ENCODE results near the gene KRTAP1-4. TPM values are rescaled to one million over a fixed set of nuclear protein-coding genes. Genes with fewer than 3 reads are reported as not detected.
"Not testable (repeated sequence)": the region's sequence is repeated elsewhere in the genome, so short reads cannot be mapped to it uniquely, and the experiment has no call there.

The KRTAP1-4 gene
- not detected in 2 replicates for total RNA-seq (2014; rRNA removed; shearing (Covaris generic))
- polyA plus RNA-seq (2015; cell fraction: cytosol; rRNA removed), result not detected in 2 replicates
- not detected in 2 replicates for polyA plus RNA-seq (2015; cell fraction: nucleus; rRNA removed)

GRCh38 chr17:41029633-41030245, at the start of gene KRTAP1-4:
KRTAP1-4 (minus strand) TSS chr17:41030195; CDS start chr17:41030078, 117 bp downstream.
- no peak for DNase-seq (ENCODE audit: low read depth)

- DNase-seq (ENCODE audit: low read depth), result no peak
Measured at GRCh38 chr17:41076788-41077187, 46.8 kb upstream of the KRTAP1-4 start.

- no peak for DNase-seq (ENCODE audit: low read depth)
Measured at GRCh38 chr17:41073676-41074075, 43.7 kb upstream of the KRTAP1-4 start.

GRCh38 chr17:41071606-41072360, 41.8 kb upstream of the KRTAP1-4 start:
- no peak for DNase-seq (ENCODE audit: low read depth)

- no peak for DNase-seq (ENCODE audit: low read depth)
Measured at GRCh38 chr17:41069031-41069430, 39.0 kb upstream of the KRTAP1-4 start.

GRCh38 chr17:41067281-41067680, 37.3 kb upstream of the KRTAP1-4 start:
- no peak for DNase-seq (ENCODE audit: low read depth)

GRCh38 chr17:41065829-41066624, 36.0 kb upstream of the KRTAP1-4 start, which contains the start of gene KRTAP2-4:
KRTAP2-4 (minus strand) TSS chr17:41065879; CDS start chr17:41065845, 34 bp downstream.
- peak; percentile 95 for DNase-seq (ENCODE audit: low read depth)

GRCh38 chr17:41065016-41065689, 35.2 kb upstream of the KRTAP1-4 start:
- DNase-seq (ENCODE audit: low read depth), result not testable (repeated sequence)

GRCh38 chr17:41064301-41064700, 34.3 kb upstream of the KRTAP1-4 start:
- no peak for DNase-seq (ENCODE audit: low read depth)

- no peak for DNase-seq (ENCODE audit: low read depth)
Measured at GRCh38 chr17:41063449-41063848, 33.5 kb upstream of the KRTAP1-4 start.

GRCh38 chr17:41061964-41062363, 32.0 kb upstream of the KRTAP1-4 start:
- peak; percentile 80 for DNase-seq (ENCODE audit: low read depth)

- peak; percentile 86 for DNase-seq (ENCODE audit: low read depth)
Measured at GRCh38 chr17:41060052-41060604, 30.1 kb upstream of the KRTAP1-4 start, which contains the start of gene KRTAP2-3. KRTAP2-3 (minus strand) TSS chr17:41060114; CDS start chr17:41060050, 64 bp downstream.

GRCh38 chr17:41059276-41060051, 29.5 kb upstream of the KRTAP1-4 start:
- DNase-seq (ENCODE audit: low read depth), result peak; percentile 86

- DNase-seq (ENCODE audit: low read depth), result no peak
Measured at GRCh38 chr17:41058741-41059140, 28.7 kb upstream of the KRTAP1-4 start.

- no peak for DNase-seq (ENCODE audit: low read depth)
Measured at GRCh38 chr17:41057547-41057946, 27.6 kb upstream of the KRTAP1-4 start.

- DNase-seq (ENCODE audit: low read depth), result not testable (repeated sequence)
Measured at GRCh38 chr17:41055130-41055529, 25.1 kb upstream of the KRTAP1-4 start, which contains the start of gene KRTAP2-2. KRTAP2-2 (minus strand) TSS chr17:41055230; CDS start chr17:41055211, 19 bp downstream.

GRCh38 chr17:41054556-41054955, 24.6 kb upstream of the KRTAP1-4 start:
- not testable (repeated sequence) for DNase-seq (ENCODE audit: low read depth)

GRCh38 chr17:41054025-41054424, 24.0 kb upstream of the KRTAP1-4 start:
- DNase-seq (ENCODE audit: low read depth), result no peak

GRCh38 chr17:41052566-41052965, 22.6 kb upstream of the KRTAP1-4 start:
- no peak for DNase-seq (ENCODE audit: low read depth)

- DNase-seq (ENCODE audit: low read depth), result peak; percentile 68
Measured at GRCh38 chr17:41049110-41049509, 19.1 kb upstream of the KRTAP1-4 start.
